Stimulated activated CD8-positive, alpha-beta memory T cell treated with anti-CD3 and anti-CD28 coated beads, Interleukin-7, amount 100 ng/mL, for 1 hour (primary cell): Measurements from ENCODE around the gene ATG4D.
A peak's percentile ranks its signal among the peaks of the same experiment; 100 is the strongest.

Experiments
- DNase-seq, 2 donors: peaks; one replicate each; pipeline ENCODE4 v3.0.0-alpha.2; 2020; ENCODE audit warnings: low read depth in 2 of 2

ATG4D gene

GRCh38 chr19:10543420-10544241, at the start of gene ATG4D:
ATG4D (plus strand) TSS chr19:10543904; CDS start chr19:10544091, 187 bp downstream.
- DNase-seq: peak; percentile 54 to 68

GRCh38 chr19:10497371-10497770, 46.3 kb upstream of the ATG4D start:
- DNase-seq: no peak

- DNase-seq: no peak
Measured at GRCh38 chr19:10499550-10500246, 44.0 kb upstream of the ATG4D start.

- no peak for DNase-seq
Measured at GRCh38 chr19:10500247-10500592, 43.5 kb upstream of the ATG4D start.

GRCh38 chr19:10501971-10502523, 41.7 kb upstream of the ATG4D start:
- DNase-seq: no peak

GRCh38 chr19:10502524-10503001, 41.1 kb upstream of the ATG4D start:
- peak; percentile 71 to 81 for DNase-seq

GRCh38 chr19:10503002-10503789, 40.5 kb upstream of the ATG4D start, which contains the start of gene KEAP1:
KEAP1 (minus strand) TSS chr19:10503356; CDS start chr19:10500033, 3,323 bp downstream.
- no peak for DNase-seq

- DNase-seq: peak; percentile 61 to 73
Measured at GRCh38 chr19:10505583-10506229, 38.0 kb upstream of the ATG4D start.

GRCh38 chr19:10508036-10508435, 35.7 kb upstream of the ATG4D start:
- DNase-seq: no peak

- no peak for DNase-seq
Measured at GRCh38 chr19:10508707-10509106, 35.0 kb upstream of the ATG4D start.

GRCh38 chr19:10510301-10510802, 33.4 kb upstream of the ATG4D start:
- DNase-seq: peak in 1 of 2 donors; percentile 49

- no peak for DNase-seq
Measured at GRCh38 chr19:10513223-10513622, 30.5 kb upstream of the ATG4D start.

- no peak for DNase-seq
Measured at GRCh38 chr19:10514211-10515145, 29.2 kb upstream of the ATG4D start.

GRCh38 chr19:10516064-10516385, 27.7 kb upstream of the ATG4D start:
- peak in 1 of 2 donors; percentile 17 for DNase-seq

- DNase-seq: no peak
Measured at GRCh38 chr19:10516671-10517286, 26.9 kb upstream of the ATG4D start.

- DNase-seq: no peak
Measured at GRCh38 chr19:10517361-10517759, 26.3 kb upstream of the ATG4D start, which contains the start of gene S1PR5. S1PR5 (minus strand) TSS chr19:10517447; CDS start chr19:10515011, 2,436 bp downstream.

GRCh38 chr19:10517760-10518443, 25.8 kb upstream of the ATG4D start:
- no peak for DNase-seq

GRCh38 chr19:10518444-10519361, 25.0 kb upstream of the ATG4D start:
- DNase-seq: no peak
